DOHH2 (cell line): Measurements from ENCODE around the gene PYGM.

ENCODE experiments used
- EZH2phosphoT487 ChIP-seq: fragments of 200-600 bp; sonication (generic); IDR thresholded peaks from 2 replicates; pipeline ENCODE4 v1.6.1; 2017; ENCODE audit warnings: borderline replicate concordance, mild to moderate bottlenecking, antibody characterized with exemption, low read length, moderate library complexity, mixed read lengths
- TF ChIP-seq, protein P1 (sequence below): fragments of 200-600 bp; sonication (generic); IDR thresholded peaks from one replicate; pipeline ENCODE4 v1.5.1; 2014; ENCODE audit warnings: antibody characterized with exemption, mild to moderate bottlenecking, low read depth, low read length; ENCODE audit not compliant: poor library complexity, severe bottlenecking

- TF ChIP-seq, protein P1, sequence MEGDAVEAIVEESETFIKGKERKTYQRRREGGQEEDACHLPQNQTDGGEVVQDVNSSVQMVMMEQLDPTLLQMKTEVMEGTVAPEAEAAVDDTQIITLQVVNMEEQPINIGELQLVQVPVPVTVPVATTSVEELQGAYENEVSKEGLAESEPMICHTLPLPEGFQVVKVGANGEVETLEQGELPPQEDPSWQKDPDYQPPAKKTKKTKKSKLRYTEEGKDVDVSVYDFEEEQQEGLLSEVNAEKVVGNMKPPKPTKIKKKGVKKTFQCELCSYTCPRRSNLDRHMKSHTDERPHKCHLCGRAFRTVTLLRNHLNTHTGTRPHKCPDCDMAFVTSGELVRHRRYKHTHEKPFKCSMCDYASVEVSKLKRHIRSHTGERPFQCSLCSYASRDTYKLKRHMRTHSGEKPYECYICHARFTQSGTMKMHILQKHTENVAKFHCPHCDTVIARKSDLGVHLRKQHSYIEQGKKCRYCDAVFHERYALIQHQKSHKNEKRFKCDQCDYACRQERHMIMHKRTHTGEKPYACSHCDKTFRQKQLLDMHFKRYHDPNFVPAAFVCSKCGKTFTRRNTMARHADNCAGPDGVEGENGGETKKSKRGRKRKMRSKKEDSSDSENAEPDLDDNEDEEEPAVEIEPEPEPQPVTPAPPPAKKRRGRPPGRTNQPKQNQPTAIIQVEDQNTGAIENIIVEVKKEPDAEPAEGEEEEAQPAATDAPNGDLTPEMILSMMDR, result no peak
- no peak for TF ChIP-seq EZH2phosphoT487
These were observed at the start of gene PYGM for GRCh38 chr11:64759722-64760719.
